ENCODE results near the gene MED22.

- TF ChIP-seq, protein P1, sequence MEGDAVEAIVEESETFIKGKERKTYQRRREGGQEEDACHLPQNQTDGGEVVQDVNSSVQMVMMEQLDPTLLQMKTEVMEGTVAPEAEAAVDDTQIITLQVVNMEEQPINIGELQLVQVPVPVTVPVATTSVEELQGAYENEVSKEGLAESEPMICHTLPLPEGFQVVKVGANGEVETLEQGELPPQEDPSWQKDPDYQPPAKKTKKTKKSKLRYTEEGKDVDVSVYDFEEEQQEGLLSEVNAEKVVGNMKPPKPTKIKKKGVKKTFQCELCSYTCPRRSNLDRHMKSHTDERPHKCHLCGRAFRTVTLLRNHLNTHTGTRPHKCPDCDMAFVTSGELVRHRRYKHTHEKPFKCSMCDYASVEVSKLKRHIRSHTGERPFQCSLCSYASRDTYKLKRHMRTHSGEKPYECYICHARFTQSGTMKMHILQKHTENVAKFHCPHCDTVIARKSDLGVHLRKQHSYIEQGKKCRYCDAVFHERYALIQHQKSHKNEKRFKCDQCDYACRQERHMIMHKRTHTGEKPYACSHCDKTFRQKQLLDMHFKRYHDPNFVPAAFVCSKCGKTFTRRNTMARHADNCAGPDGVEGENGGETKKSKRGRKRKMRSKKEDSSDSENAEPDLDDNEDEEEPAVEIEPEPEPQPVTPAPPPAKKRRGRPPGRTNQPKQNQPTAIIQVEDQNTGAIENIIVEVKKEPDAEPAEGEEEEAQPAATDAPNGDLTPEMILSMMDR (conservative IDR thresholded peaks at IDR 0.05; ENCODE audit: low read depth in 2 of 2) = no peak
- TF ChIP-seq EZH2 (IDR thresholded peaks at IDR 0.05; ENCODE audit: low read depth, unreplicated experiment) = no peak
- no peak for TF ChIP-seq EZH2phosphoT487 (IDR thresholded peaks at IDR 0.05; ENCODE audit: unreplicated experiment)
- peak; percentile 99 for TF ChIP-seq POLR2AphosphoS5 (IDR thresholded peaks at IDR 0.05; ENCODE audit: low read depth)
- TF ChIP-seq CREB1 (CRISPR knock-in tag; IDR thresholded peaks at IDR 0.05; ENCODE audit: low read depth) = no peak
Observed at GRCh38 chr9:133347985-133348717, at the start of gene MED22, which contains the start of gene RPL7A.
